ENCODE data around the gene HELB. TPM values are rescaled to one million over a fixed set of nuclear protein-coding genes. Genes with fewer than 3 reads are reported as not detected.

The HELB gene
- total and polyA plus RNA-seq, 10 of the 15 experiments (the other 5 are each of a cell fraction or from before 2014, with no cell fraction given): 0.58 to 10.0 (median 4.4) TPM

GRCh38 chr12:66351301-66351700 is 49.0 kb downstream of the HELB start (continued):
- TF ChIP-seq MEF2A (IDR thresholded peaks at IDR 0.05; ENCODE audit: insufficient read depth, low read depth, low read length) (no peak), MEF2B (IDR thresholded peaks at IDR 0.05; ENCODE audit: partially characterized antibody, poor library complexity, severe bottlenecking) (no peak), BHLHE40 (IDR thresholded peaks at IDR 0.05; ENCODE audit: borderline replicate concordance in 1 of 2, low read depth in 2 of 2, low read length in 1 of 2) (no peak), BACH1 (IDR thresholded peaks at IDR 0.05; ENCODE audit: borderline replicate concordance) (no peak), MTA3 (IDR thresholded peaks at IDR 0.05; ENCODE audit: borderline replicate concordance, low read length) (no peak), FOXM1 (IDR thresholded peaks at IDR 0.05; ENCODE audit: low read depth, low read length) (no peak)

GRCh38 chr12:66352197-66352596 is 49.9 kb downstream of the HELB start:
- peak; percentile 45; the same call in 2 of the 3 replicates for ATAC-seq
- no peaks in the 10 kb centered on the region for H3K79me2 ChIP-seq (ENCODE audit: control insufficient read depth, insufficient read depth, low read length)
- WGBS (ENCODE audit: insufficient coverage, insufficient replicate concordance, low lambda C conversion rate, missing lambda C conversion rate): 74% methylated on average over 9 of the region's 9 CpGs
- no peaks in the 10 kb centered on the region for H4K20me1 ChIP-seq (ENCODE audit: control insufficient read depth, insufficient read depth)
- H3K4me2 ChIP-seq (ENCODE audit: control insufficient read depth, insufficient read depth): no peak overlapping the region
- H3K27ac ChIP-seq (ENCODE audit: control insufficient read depth, insufficient read depth): no peak overlapping the region
- intact Hi-C loops (cut with micrococcal nuclease; ENCODE audit: unreplicated experiment): loop anchor here (2.0 kb wide), 2 partner anchors 47 to 343 kb away; no protein-coding TSS in a partner anchor
- BruUV-seq (replicated peaks): TSS peak; percentile 33
- no peaks in the 10 kb centered on the region for H3K27me3 ChIP-seq (replicated peaks in 1 of 2; ENCODE audit: control insufficient read depth in 2 of 2, insufficient read depth in 2 of 2, low read length in 1 of 2)
- in situ Hi-C loops (cut with MboI): no loop called here
- POLR2A ChIA-PET: no interaction called here
- no peaks in the 10 kb centered on the region for H3K4me1 ChIP-seq (ENCODE audit: control insufficient read depth, insufficient read depth, low read length)
- H3K4me3 ChIP-seq: no peak overlapping the region
- RAD21 ChIA-PET (ENCODE audit: unreplicated experiment): interaction anchor here (0.7 to 0.9 kb wide), 2 partner anchors 38 to 207 kb away, joined by 3 read pairs; no protein-coding TSS in a partner anchor
- peak; percentile 29 to 36 (median 31); a peak in 2 of 6 replicates for TF ChIP-seq CTCF (IDR thresholded peaks at IDR 0.05 in 2 of 3, conservative IDR thresholded peaks at IDR 0.05 in 1 of 3; ENCODE audit: control insufficient read depth in 2 of 3, extremely low read depth in 1 of 3, insufficient read depth in 1 of 3, low read depth in 3 of 3, low read length in 3 of 3)
- peak; percentile 68 for TF ChIP-seq RAD21 (IDR thresholded peaks at IDR 0.05; ENCODE audit: insufficient read depth, low read depth, low read length)
- TF ChIP-seq EZH2 (IDR thresholded peaks at IDR 0.05; ENCODE audit: borderline replicate concordance, control insufficient read depth, low read depth, low read length): no peak
- no peak for TF ChIP-seq KDM1A (IDR thresholded peaks at IDR 0.05; ENCODE audit: borderline replicate concordance)
- no peak overlapping the region for H2AFZ ChIP-seq (ENCODE audit: control insufficient read depth, low read depth, low read length)
- no peak for DNase-seq (ENCODE audit: low read depth, low spot score)
- CTCF ChIA-PET: interaction anchor here (0.6 to 1.5 kb wide), 5 partner anchors 9 to 82 kb away, joined by 3 to 8 read pairs (median 3); no protein-coding TSS in a partner anchor
- H3K9ac ChIP-seq (ENCODE audit: control insufficient read depth, insufficient read depth, low read length): no peak overlapping the region
- SMC1A ChIA-PET (ENCODE audit: uncharacterized antibody, unreplicated experiment): interaction anchor here (0.7 kb wide), 1 partner anchor 340 kb away, joined by 3 read pairs; no protein-coding TSS in a partner anchor
- H3K9me3 ChIP-seq (replicated peaks; ENCODE audit: control insufficient read depth, insufficient read depth, low read length): no peaks in the 10 kb centered on the region
- FAIRE-seq: no peak
- no peaks in the 10 kb centered on the region for H3K36me3 ChIP-seq (ENCODE audit: control insufficient read depth in 2 of 2, insufficient read depth in 2 of 2, low read length in 1 of 2)
